Left ventricle myocardium superior (tissue), 1 donor: Measurements from ENCODE around the gene TEN1. TPM values are rescaled to one million over a fixed set of nuclear protein-coding genes. Genes with fewer than 3 reads are reported as not detected.
"Not testable (repeated sequence)": the region's sequence is repeated elsewhere in the genome, so short reads cannot be mapped to it uniquely, and the experiment has no call there.

ENCODE experiments used
- ATAC-seq: fragments of 200-7000 bp; cut with Tn5 transposase; one replicate; pipeline ENCODE4 v1.9.1; 2020; ENCODE audit warnings: mild to moderate bottlenecking, moderate library complexity
- DNase-seq: peaks from one replicate; pipeline ENCODE4 v3.0.0-alpha.2; 2020
- intact Hi-C: fragments of 100-400 bp; cut with micrococcal nuclease; formaldehyde crosslinking; loops from one replicate; pipeline ENCODE4 v1.11.0; 2022
- total RNA-seq: library from RNA; stranded (reverse); fragmentation: NEBNext Ultra II Directional; extraction: Animal tissue kit (Norgen Biotek cat#: 25700); gene quantifications from one replicate; pipeline ENCODE4 v1.2.1, GENCODE V29; 2021
- donor health status: DM: no; HTN: yes; CAD: no; lungs with severe emphysema.

TEN1 gene
- total RNA-seq, 1 donor from 2014 or later, result 6.6 TPM

- intact Hi-C loops, ATAC-seq, DNase-seq: not testable (repeated sequence)
These were observed 3.9 kb upstream of the TEN1 start for GRCh38 chr17:75975187-75975586.

- intact Hi-C loops, result no loop called here
- DNase-seq (no peak), ATAC-seq (no peak)
These were observed 3.3 kb upstream of the TEN1 start for GRCh38 chr17:75975757-75976174.

- intact Hi-C loops, result no loop called here
- no peak for DNase-seq
- ATAC-seq, result no peak
These were observed 2.7 kb upstream of the TEN1 start for GRCh38 chr17:75976175-75976848.

GRCh38 chr17:75979705-75980187 is 706 bp downstream of the TEN1 start:
- ATAC-seq (peak; percentile 33), DNase-seq (no peak)
- intact Hi-C loops, result no loop called here

GRCh38 chr17:75980188-75981018 is 1.4 kb downstream of the TEN1 start:
- intact Hi-C loops, result no loop called here
- DNase-seq (no peak), ATAC-seq (no peak)

GRCh38 chr17:75981019-75981615 is 2.1 kb downstream of the TEN1 start:
- ATAC-seq, result no peak
- DNase-seq, result no peak
- intact Hi-C loops, result no loop called here

GRCh38 chr17:75983501-75984181 is 4.6 kb downstream of the TEN1 start:
- ATAC-seq (no peak), DNase-seq (no peak)
- intact Hi-C loops, result no loop called here

- no peak for ATAC-seq
- no peak for DNase-seq
- intact Hi-C loops, result no loop called here
These were observed 6.9 kb downstream of the TEN1 start for GRCh38 chr17:75985986-75986385.

- no peak for DNase-seq
- ATAC-seq, result no peak
- intact Hi-C loops, result no loop called here
These were observed 8.0 kb downstream of the TEN1 start for GRCh38 chr17:75987041-75987440.

- no peak for ATAC-seq
These were observed 12.4 kb downstream of the TEN1 start for GRCh38 chr17:75991396-75991795.

GRCh38 chr17:75994802-75995370 is 15.8 kb downstream of the TEN1 start:
- intact Hi-C loops, result no loop called here
- no peak for ATAC-seq
- DNase-seq, result no peak

More at GRCh38 chr17:75991396-75991795, 12.4 kb downstream of the TEN1 start:
- intact Hi-C loops, result no loop called here
- no peak for DNase-seq

- intact Hi-C loops, result no loop called here
- DNase-seq (no peak), ATAC-seq (no peak)
These were observed 16.4 kb downstream of the TEN1 start for GRCh38 chr17:75995385-75995925.

- DNase-seq (no peak), ATAC-seq (peak; percentile 53)
- intact Hi-C loops, result no loop called here
These were observed 17.9 kb downstream of the TEN1 start for GRCh38 chr17:75996665-75997590.

GRCh38 chr17:75998327-75998795 is 19.3 kb downstream of the TEN1 start:
- intact Hi-C loops, result no loop called here
- DNase-seq (no peak), ATAC-seq (no peak)

GRCh38 chr17:76000016-76000754 is 21.1 kb downstream of the TEN1 start:
- intact Hi-C loops, result loop anchor here (10.0 kb wide), 1 partner anchor 95 kb away; the partner anchor contains the start of gene MRPL38
- ATAC-seq, result peak; percentile 18
- DNase-seq, result peak; percentile 55

GRCh38 chr17:76000755-76001521 is 21.9 kb downstream of the TEN1 start, which contains the start of gene CDK3:
Gene CDK3, plus strand, starts transcription at chr17:76000855. Its CDS starts 571 bp downstream, at chr17:76001426.
- peak; percentile 21 for DNase-seq
- intact Hi-C loops, result loop anchor here (10.0 kb wide), 1 partner anchor 96 kb away; the partner anchor contains the start of gene MRPL38
- no peak for ATAC-seq
